SK-N-MC (cell line): ENCODE measurements around the gene NDUFS6.

Source experiments
- EZH2 ChIP-seq: fragments of 200-600 bp; sonication (generic); IDR thresholded peaks from one replicate; pipeline ENCODE4 v1.6.1; 2017; ENCODE audit warnings: antibody characterized with exemption
- POLR2AphosphoS5 ChIP-seq: IDR thresholded peaks from 2 replicates; pipeline ENCODE4 v1.6.1; 2012; ENCODE audit warnings: mild to moderate bottlenecking, low read depth, low read length, borderline replicate concordance

GRCh38 chr5:1821862-1822261, 20.7 kb downstream of the NDUFS6 start:
- TF ChIP-seq EZH2 (no peak), POLR2AphosphoS5 (no peak)
